ENCODE results near the gene ZIC5.

Gene ZIC5

DNA sequence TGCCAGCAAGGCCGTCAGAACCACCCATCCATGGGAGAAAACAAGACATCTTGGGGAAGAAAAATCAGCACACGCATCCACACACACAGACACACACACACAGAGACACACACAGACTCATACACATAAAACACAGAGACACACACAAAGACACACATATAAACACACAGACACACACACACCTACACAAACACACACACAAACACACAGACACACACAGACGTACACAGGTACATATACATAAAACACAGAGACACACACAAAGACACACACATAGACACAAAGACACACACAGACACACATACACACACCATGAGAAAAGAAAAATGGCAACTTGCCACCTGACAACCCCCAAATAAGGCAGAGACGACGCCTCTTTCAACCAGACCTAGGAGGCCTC, 40.6 kb downstream of the ZIC5 start:
- no peak for DNase-seq (ENCODE audit: low read depth)

DNA sequence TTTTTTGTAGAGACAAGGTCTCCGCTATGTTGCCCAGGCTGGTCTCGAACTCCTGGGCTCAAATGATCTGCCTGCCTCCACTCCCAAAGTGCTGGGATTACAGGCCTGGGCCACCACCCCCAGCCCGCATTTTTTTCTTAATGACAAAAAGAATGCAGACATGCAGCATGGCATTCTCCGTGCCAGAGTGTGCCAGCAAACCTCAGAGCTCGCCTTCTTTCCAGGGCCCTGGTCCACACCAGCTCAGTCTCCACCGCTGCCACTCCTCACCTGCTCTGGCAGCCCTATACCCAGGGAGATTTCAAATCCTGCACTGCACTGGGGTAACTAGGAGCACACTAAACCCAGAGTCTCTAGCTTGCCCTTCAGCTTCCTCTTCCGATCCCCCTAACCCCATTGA, 41.7 kb downstream of the ZIC5 start:
- no peak for DNase-seq (ENCODE audit: low read depth)

DNA sequence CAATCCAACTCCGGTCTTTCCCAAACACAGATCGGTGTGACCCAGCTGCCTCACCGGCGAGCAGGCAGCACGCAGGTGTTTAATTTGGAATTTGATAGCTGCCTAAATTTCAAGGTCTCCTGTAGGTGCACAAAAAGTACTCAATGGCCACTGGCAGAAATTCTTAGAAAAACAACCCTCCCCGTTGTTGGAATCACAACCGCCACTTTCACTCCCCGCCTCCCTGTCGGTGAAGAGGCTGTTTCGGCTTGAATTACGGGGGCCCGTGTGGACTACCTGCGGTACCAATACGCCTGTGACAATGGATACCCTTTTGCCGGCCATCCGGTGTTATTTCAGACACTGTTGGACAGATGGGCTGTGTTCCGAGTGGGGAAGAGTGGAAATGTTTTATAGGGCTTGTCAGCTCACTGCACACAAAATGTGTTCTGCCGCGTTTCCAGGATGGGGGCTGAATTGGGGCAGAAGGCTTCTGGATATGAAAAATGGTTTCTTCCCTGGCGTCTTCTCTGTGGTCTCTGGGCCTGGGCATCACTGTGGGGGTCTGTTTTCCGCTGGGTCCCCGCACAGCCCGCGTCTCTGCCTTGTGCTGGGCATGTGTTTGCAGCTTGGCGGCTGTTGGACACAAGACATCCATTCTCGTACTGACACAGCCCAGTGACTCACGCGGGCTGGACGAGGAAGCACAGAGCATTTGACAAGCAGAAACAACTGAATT, 45.4 kb downstream of the ZIC5 start:
- no peak for DNase-seq (ENCODE audit: low read depth)

DNA sequence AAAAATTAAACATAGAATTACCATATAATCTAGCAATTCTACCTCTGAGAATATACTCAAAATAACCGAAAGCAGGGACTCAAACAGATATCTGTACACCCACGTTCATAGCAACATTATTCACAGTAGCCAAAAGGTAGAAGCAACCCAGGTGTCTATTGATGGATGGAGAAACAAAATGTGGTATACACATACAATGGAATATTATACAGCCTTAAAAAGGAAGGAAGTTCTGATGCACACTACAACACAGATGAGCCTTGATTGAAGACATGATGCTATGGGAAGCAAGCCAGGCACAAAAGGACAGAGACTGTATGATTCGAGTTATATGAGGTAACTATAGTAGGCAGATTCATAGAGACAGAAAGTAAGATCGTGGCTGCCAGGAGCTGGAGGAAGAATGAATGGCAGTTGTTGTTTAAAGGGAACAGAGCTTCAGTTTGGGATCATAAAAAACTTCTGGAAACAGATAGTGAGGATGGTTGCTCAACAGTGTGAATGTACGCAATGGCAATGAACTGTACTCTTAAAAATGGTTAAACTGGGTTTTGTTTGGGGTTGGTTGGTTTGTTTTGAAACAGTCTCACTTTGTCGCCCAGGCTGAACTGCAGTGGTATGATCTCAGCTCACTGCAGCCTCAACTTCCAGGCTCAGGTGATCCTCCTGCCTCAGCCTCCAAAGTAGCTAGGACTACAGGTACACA, 47.5 kb downstream of the ZIC5 start:
- no peak for DNase-seq (ENCODE audit: low read depth)

DNA sequence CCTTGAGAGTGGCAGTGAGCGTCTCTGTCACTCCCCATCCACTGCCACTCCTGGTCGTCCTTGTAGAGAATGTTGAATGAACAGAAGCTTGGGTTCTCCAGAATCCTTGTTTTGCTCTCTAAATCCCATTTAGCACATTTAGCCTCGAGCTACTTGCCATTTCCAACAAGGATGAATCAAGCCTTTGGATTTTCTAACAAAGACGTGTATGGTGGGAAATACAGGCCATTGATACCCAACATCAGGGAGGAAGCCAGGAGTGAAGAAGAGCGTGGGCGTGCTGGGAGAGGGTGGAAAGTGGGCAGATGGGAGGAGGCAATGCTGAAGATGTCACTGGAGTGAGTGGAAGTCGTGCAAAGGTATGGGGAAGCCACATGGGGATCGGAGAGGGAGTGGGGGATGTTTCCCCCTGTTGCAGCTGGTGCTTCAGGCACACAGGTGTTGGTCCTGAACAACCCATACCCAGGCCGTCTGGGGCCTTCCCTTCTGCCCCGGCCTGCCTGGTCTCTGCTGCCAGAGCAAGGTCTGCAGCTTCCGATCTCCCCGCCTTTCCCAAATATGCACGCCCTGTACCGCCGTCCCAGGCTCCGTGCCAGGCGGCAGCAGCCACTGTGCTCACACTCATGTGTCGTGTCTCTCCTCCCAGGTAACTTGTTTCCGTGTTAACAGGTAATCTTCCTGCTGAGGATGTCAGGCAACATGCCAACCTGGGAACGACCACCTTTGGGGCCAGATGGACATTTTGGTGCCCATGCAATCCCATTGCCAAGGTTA, 48.7 kb downstream of the ZIC5 start:
- DNase-seq (ENCODE audit: low read depth) = no peak

DNA sequence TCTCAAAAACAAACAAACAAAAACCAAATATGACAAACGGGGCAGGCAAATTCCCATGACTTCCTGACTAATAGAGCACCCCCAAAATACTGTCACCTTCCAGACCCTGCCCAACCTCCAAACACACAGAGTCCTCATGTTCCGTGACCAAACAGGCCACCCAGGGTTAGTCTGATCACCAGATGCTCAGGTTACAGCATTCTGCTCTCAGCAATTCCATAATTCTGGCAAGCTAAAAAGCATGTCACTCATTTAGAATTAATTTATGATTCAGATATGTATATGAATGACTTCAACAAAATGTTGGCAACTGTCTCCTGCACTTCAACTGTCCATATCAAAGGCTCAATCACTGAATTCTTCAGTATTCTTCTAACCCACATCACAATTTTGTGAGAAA, 52.4 kb downstream of the ZIC5 start:
- no peak for DNase-seq (ENCODE audit: low read depth)

DNA sequence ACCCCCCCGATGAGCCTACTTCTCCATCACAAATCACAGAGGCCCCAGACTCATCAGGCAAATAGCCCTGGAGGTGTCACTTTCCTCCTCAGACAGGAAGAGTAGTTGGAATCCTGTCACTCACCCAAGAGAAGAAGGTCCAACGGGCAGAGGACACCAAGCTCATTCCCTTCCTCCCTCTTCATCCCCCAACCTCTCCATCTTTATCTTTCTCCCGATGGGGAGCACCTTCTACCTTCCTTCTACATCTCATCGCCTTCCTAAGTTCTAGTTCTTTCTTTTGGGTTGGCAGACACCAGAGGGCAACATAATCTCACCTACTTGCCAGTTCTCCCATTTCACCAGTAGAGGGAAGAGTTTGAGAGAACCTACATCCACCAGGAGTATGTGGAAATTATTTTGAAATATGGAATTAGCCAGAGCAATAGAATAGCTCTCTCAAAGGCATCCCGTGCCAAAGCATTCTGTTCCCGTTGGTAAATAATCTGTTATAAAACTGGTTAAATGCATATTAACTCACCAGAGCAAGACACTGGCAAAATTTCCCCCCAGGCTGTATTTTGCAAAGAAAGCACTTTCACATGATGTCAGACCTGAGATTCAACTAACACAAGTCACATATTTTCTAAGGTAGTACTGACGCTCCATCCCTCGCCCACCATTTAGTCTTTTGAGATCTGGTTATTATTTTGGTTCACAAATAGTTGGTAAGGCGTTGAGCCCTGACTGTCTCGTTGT, 55.0 kb downstream of the ZIC5 start:
- DNase-seq (ENCODE audit: low read depth) = no peak

DNA sequence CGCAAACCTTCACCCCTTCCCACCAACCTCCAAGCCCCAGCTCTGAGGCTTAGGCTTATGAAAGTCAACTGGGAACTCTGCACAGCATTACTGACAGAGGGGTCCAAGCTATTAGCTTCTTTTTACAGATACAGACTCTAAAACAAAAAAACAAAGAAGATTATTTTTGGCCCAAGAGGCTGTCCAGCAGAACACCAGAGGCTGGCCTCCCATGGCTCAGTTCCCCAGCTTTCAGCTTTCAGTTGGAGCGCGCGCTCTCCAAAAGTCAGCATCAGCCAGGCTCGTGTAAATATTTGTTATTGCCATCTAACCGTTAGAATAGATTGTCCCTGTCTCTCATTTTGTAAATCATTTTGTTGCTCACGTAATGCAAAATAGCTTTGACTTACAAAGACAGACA, 58.4 kb downstream of the ZIC5 start:
- no peak for DNase-seq (ENCODE audit: low read depth)

Data from activated T-cell treated with anti-CD3 and anti-CD28 coated beads for 48 hours (primary cell).